OCI-LY7 (cell line): Measurements from ENCODE around the gene FASTK. TPM values are rescaled to one million over a fixed set of nuclear protein-coding genes. Genes with fewer than 3 reads are reported as not detected.

Experiments used
- BruUV-seq: library from RNA; stranded (reverse); fragments of 400-500 nt; replicated peaks from 2 replicates; lab custom pipeline; 2021; lab: Mats Ljungman, UMichigan
- CTCF ChIA-PET: fragments of 300-600 bp; sonication (Branson Sonifier 250); formaldehyde crosslinking; loops from one replicate; lab custom pipeline; 2022; ENCODE audit warnings: antibody characterized with exemption; ENCODE audit not compliant: unreplicated experiment; lab: Charles Lee
- POLR2A ChIA-PET: fragments of 300-600 bp; sonication (Branson Sonifier 250); formaldehyde crosslinking; loops from one replicate; lab custom pipeline; 2022; ENCODE audit warnings: antibody characterized with exemption; lab: Charles Lee
- DNase-seq: peaks from one replicate; pipeline ENCODE4 v3.0.0-alpha.2; 2015; ENCODE audit warnings: low spot score
- H2AFZ ChIP-seq: fragments of 200-600 bp; sonication (generic), shearing (Covaris generic); 2 replicates; pipeline ENCODE4 v1.6.1; 2014; ENCODE audit warnings: mild to moderate bottlenecking, antibody characterized with exemption, low read length, moderate library complexity
- H3K27ac ChIP-seq: fragments of 200-600 bp; sonication (generic); 2 replicates; pipeline ENCODE4 v1.5.1; 2014; ENCODE audit warnings: mixed run types, low read depth, mild to moderate bottlenecking, moderate library complexity, low read length, inconsistent platforms; ENCODE audit not compliant: poor library complexity, severe bottlenecking
- H3K36me3 ChIP-seq: fragments of 200-600 bp; sonication (generic); 2 replicates; pipeline ENCODE4 v1.6.1; 2014; ENCODE audit warnings: mild to moderate bottlenecking, antibody characterized with exemption, low read length, moderate library complexity, mixed read lengths; ENCODE audit not compliant: insufficient read depth
- H3K4me1 ChIP-seq: fragments of 200-600 bp; sonication (generic); 2 replicates; pipeline ENCODE4 v1.5.1; 2014; ENCODE audit warnings: mild to moderate bottlenecking, low read length; ENCODE audit not compliant: insufficient read depth, poor library complexity, severe bottlenecking
- H3K4me2 ChIP-seq: fragments of 200-600 bp; sonication (generic); 2 replicates; pipeline ENCODE4 v1.6.1; 2014; ENCODE audit warnings: mild to moderate bottlenecking, low read length
- H3K4me3 ChIP-seq: fragments of 200-600 bp; sonication (generic); 2 replicates; pipeline ENCODE4 v1.5.1; 2014; ENCODE audit warnings: mild to moderate bottlenecking, low read depth, low read length; ENCODE audit not compliant: poor library complexity, severe bottlenecking
- H3K79me2 ChIP-seq: fragments of 200-600 bp; sonication (generic); 2 replicates; pipeline ENCODE4 v1.6.1; 2016; ENCODE audit warnings: low read depth, mild to moderate bottlenecking, low read length, moderate library complexity, mixed read lengths; ENCODE audit not compliant: insufficient read depth
- H3K9me2 ChIP-seq: fragments of 200-600 bp; sonication (generic); 2 replicates; pipeline ENCODE4 v1.6.1; 2016; ENCODE audit warnings: mild to moderate bottlenecking, low read length, mixed read lengths; ENCODE audit not compliant: insufficient read depth
- H3K9me3 ChIP-seq: fragments of 200-600 bp; sonication (generic); 2 replicates; pipeline ENCODE4 v1.6.1; 2014; ENCODE audit warnings: mild to moderate bottlenecking, mixed run types, low read length, mixed read lengths
- H4K20me1 ChIP-seq: fragments of 200-600 bp; sonication (generic); 2 replicates; pipeline ENCODE4 v1.6.1; 2014; ENCODE audit warnings: mild to moderate bottlenecking, antibody characterized with exemption, low read length, moderate library complexity, mixed read lengths; ENCODE audit not compliant: insufficient read depth
- CTCF ChIP-seq: fragments of 200-600 bp; sonication (generic); conservative IDR thresholded peaks from 2 replicates; pipeline ENCODE4 v1.5.1; 2014; ENCODE audit warnings: mild to moderate bottlenecking, antibody characterized with exemption, low read length, moderate library complexity, mixed read lengths
- EZH2phosphoT487 ChIP-seq: fragments of 200-600 bp; sonication (generic); IDR thresholded peaks from 2 replicates; pipeline ENCODE4 v1.6.1; 2018; ENCODE audit warnings: low read depth, borderline replicate concordance, mild to moderate bottlenecking, mixed run types, antibody characterized with exemption, low read length, moderate library complexity, mixed read lengths
- intact Hi-C: fragments of 100-400 bp; cut with micrococcal nuclease; formaldehyde crosslinking; loops from one replicate; pipeline ENCODE4 v1.10.0; 2022; ENCODE audit not compliant: unreplicated experiment
- total RNA-seq, 2 experiments: library from RNA; depleted of rRNA in 1 of 2; stranded (reverse); fragments of >200 nt in 1 of 2; shearing (Covaris generic) in 1 of 2; gene quantifications; 2 replicates each; pipeline ENCODE4 v1.2.3, GENCODE V29; 2014 to 2022

The FASTK gene
- total RNA-seq, 2 experiments from 2014 or later = 90.5 to 118 TPM

GRCh38 chr7:151078233-151079040, 2.2 kb downstream of the FASTK start:
- Histone ChIP-seq H3K4me3 (peak overlapping the region; percentile 91), H4K20me1 (no peaks in the 10 kb centered on the region), H3K4me1 (peaks cover 36% of the 10 kb centered on the region), H3K9me2 (no peaks in the 10 kb centered on the region), H2AFZ (no peak overlapping the region), H3K79me2 (peaks cover 28% of the 10 kb centered on the region), H3K4me2 (peak overlapping the region; percentile 100), H3K27ac (peak overlapping the region; percentile 2), H3K9me3 (no peaks in the 10 kb centered on the region), H3K36me3 (peaks cover 63% of the 10 kb centered on the region)
- BruUV-seq = no TSS peak
- CTCF ChIA-PET = no interaction called here
- TF ChIP-seq EZH2phosphoT487 = no peak
- no peak for TF ChIP-seq CTCF
- DNase-seq = no peak
- POLR2A ChIA-PET = no interaction called here
- intact Hi-C loops = no loop called here

GRCh38 chr7:151077705-151078232, 2.8 kb downstream of the FASTK start:
- H2AFZ ChIP-seq = no peak overlapping the region
- H3K9me3 ChIP-seq = no peaks in the 10 kb centered on the region
- peaks cover 65% of the 10 kb centered on the region for H3K36me3 ChIP-seq
- no peak for DNase-seq
- peak overlapping the region; percentile 100; the same call in 1 of the 2 replicates for H3K4me2 ChIP-seq
- H3K9me2 ChIP-seq = no peaks in the 10 kb centered on the region
- intact Hi-C loops = no loop called here
- H3K4me3 ChIP-seq = no peak overlapping the region
- CTCF ChIA-PET = no interaction called here
- BruUV-seq = no TSS peak
- peaks cover 25% of the 10 kb centered on the region for H3K79me2 ChIP-seq
- POLR2A ChIA-PET = interaction anchor here (1.0 kb wide), 1 partner anchor 16 kb away, joined by 3 read pairs; no protein-coding TSS in a partner anchor
- peaks cover 35% of the 10 kb centered on the region for H3K4me1 ChIP-seq
- TF ChIP-seq EZH2phosphoT487 (no peak), CTCF (no peak)
- H4K20me1 ChIP-seq = no peaks in the 10 kb centered on the region
- H3K27ac ChIP-seq = peak overlapping the region; percentile 2
